Fibroblast of mammary gland (primary cell): ENCODE data around the gene DCHS2.

ENCODE experiments used
- DNase-seq: peaks from one replicate; pipeline ENCODE4 v3.0.0-alpha.2; 2010; ENCODE audit warnings: low read depth
- H3K4me3 ChIP-seq: 2 replicates; pipeline ENCODE4 v1.5.1; 2011; ENCODE audit warnings: low read depth, mild to moderate bottlenecking, low read length, moderate library complexity; ENCODE audit not compliant: control insufficient read depth
- CTCF ChIP-seq: conservative IDR thresholded peaks from 2 replicates; pipeline ENCODE4 v1.5.1; 2011; ENCODE audit warnings: low read depth, low read length, inconsistent platforms; ENCODE audit not compliant: control insufficient read depth, insufficient read depth

The DCHS2 gene

GRCh38 chr4:154441124-154441523 lies 50.5 kb downstream of the DCHS2 start:
- no peak for TF ChIP-seq CTCF
- H3K4me3 ChIP-seq: no peak overlapping the region
- no peak for DNase-seq

GRCh38 chr4:154439224-154439623 lies 52.4 kb downstream of the DCHS2 start:
- TF ChIP-seq CTCF: no peak
- H3K4me3 ChIP-seq: no peak overlapping the region
- no peak for DNase-seq

- H3K4me3 ChIP-seq: no peak overlapping the region
- DNase-seq: no peak
- TF ChIP-seq CTCF: no peak
Measured at GRCh38 chr4:154435895-154436294, 55.7 kb downstream of the DCHS2 start.

GRCh38 chr4:154433543-154433942 lies 58.1 kb downstream of the DCHS2 start:
- TF ChIP-seq CTCF: no peak
- no peak for DNase-seq
- H3K4me3 ChIP-seq: no peak overlapping the region

GRCh38 chr4:154429176-154429575 lies 62.4 kb downstream of the DCHS2 start:
- no peak overlapping the region for H3K4me3 ChIP-seq
- TF ChIP-seq CTCF: no peak
- DNase-seq: no peak

- TF ChIP-seq CTCF: no peak
- no peak for DNase-seq
- H3K4me3 ChIP-seq: no peak overlapping the region
Measured at GRCh38 chr4:154427149-154427548, 64.5 kb downstream of the DCHS2 start.

GRCh38 chr4:154425514-154425913 lies 66.1 kb downstream of the DCHS2 start:
- no peak for TF ChIP-seq CTCF
- no peak overlapping the region for H3K4me3 ChIP-seq
- no peak for DNase-seq
